ENCODE measurements around the gene NECAP2.
"Not testable (repeated sequence)": the region's sequence is repeated elsewhere in the genome, so short reads cannot be mapped to it uniquely, and the experiment has no call there.

- TF ChIP-seq, protein P1, sequence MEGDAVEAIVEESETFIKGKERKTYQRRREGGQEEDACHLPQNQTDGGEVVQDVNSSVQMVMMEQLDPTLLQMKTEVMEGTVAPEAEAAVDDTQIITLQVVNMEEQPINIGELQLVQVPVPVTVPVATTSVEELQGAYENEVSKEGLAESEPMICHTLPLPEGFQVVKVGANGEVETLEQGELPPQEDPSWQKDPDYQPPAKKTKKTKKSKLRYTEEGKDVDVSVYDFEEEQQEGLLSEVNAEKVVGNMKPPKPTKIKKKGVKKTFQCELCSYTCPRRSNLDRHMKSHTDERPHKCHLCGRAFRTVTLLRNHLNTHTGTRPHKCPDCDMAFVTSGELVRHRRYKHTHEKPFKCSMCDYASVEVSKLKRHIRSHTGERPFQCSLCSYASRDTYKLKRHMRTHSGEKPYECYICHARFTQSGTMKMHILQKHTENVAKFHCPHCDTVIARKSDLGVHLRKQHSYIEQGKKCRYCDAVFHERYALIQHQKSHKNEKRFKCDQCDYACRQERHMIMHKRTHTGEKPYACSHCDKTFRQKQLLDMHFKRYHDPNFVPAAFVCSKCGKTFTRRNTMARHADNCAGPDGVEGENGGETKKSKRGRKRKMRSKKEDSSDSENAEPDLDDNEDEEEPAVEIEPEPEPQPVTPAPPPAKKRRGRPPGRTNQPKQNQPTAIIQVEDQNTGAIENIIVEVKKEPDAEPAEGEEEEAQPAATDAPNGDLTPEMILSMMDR (IDR thresholded peaks at IDR 0.05), result not testable (repeated sequence)
- not testable (repeated sequence) for TF ChIP-seq POLR2A, POLR2AphosphoS5, EP300 (IDR thresholded peaks at IDR 0.05)
Observed at GRCh38 chr1:16505870-16506269, 65.3 kb downstream of the NECAP2 start.

Measured in stomach (tissue), 4 donors.